Upper lobe of right lung (tissue), 1 donor: ENCODE measurements around the gene MUC5AC. TPM values are rescaled to one million over a fixed set of nuclear protein-coding genes. Genes with fewer than 3 reads are reported as not detected.

Source experiments
- ATAC-seq: fragments of 200-7000 bp; cut with Tn5 transposase; one replicate; pipeline ENCODE4 v1.9.1; 2020; ENCODE audit warnings: mild to moderate bottlenecking, moderate library complexity
- DNase-seq: peaks from one replicate; pipeline ENCODE4 v3.0.0-alpha.2; 2020
- H3K27ac ChIP-seq: fragments of 200-600 bp; one replicate; pipeline ENCODE4 v1.8.0; 2022
- H3K27me3 ChIP-seq: fragments of 200-600 bp; one replicate; pipeline ENCODE4 v1.8.0; 2022; ENCODE audit warnings: mild to moderate bottlenecking
- H3K36me3 ChIP-seq: fragments of 200-600 bp; one replicate; pipeline ENCODE4 v1.8.0; 2022
- H3K4me1 ChIP-seq: fragments of 200-600 bp; one replicate; pipeline ENCODE4 v1.8.0; 2022
- H3K4me3 ChIP-seq: fragments of 200-600 bp; one replicate; pipeline ENCODE4 v1.8.0; 2022; ENCODE audit warnings: mild to moderate bottlenecking
- H3K9me3 ChIP-seq: fragments of 200-600 bp; one replicate; pipeline ENCODE4 v1.8.0; 2022
- intact Hi-C: fragments of 100-400 bp; cut with DNase I; formaldehyde crosslinking; loops from one replicate; pipeline ENCODE4 v1.11.0; 2022
- total RNA-seq: library from RNA; stranded (reverse); fragmentation: NEBNext Ultra II Directional; extraction: Animal tissue kit (Norgen Biotek cat#: 25700); gene quantifications from one replicate; pipeline ENCODE4 v1.2.1, GENCODE V29; 2021
- TF ChIP-seq, protein P1 (sequence below): fragments of 200-600 bp; IDR thresholded peaks from one replicate; pipeline ENCODE4 v1.8.0; 2022; ENCODE audit warnings: antibody characterized with exemption
- donor health status: DM: no; HTN: yes; CAD: no; lungs with severe emphysema.

The MUC5AC gene
- total RNA-seq, 1 donor from 2014 or later = not detected

DNA sequence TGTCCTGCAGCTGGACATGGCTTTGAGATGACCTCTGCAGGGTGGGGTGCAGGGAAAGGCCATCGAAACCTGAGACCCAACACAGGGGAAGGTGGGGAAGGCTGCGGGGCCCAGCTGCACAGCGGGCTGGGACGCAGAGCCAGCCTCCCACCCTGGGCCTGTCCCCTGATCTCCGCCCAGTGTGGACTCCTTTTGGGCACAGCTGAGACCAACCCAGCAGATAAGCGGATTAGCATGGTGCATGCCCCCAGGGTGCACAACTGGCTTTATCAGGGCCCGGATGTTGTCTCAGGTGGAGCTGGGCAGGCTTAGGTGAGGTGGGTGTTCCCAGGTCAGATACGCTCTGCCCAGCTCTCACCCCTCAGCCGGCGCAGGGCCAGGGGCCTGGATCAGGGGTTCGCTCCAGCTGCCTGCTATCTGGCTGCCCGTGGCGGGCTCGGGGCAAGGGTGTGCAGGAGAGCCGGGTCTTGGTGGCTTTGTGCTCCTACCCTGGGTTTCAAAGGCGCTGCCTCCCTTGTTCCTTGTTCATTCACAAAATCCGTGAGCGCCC, 28.1 kb upstream of the MUC5AC start:
- ATAC-seq = no peak
- no peaks in the 10 kb centered on the region for H3K36me3 ChIP-seq
- no peaks in the 10 kb centered on the region for H3K4me1 ChIP-seq
- no peaks in the 10 kb centered on the region for H3K27me3 ChIP-seq
- no peak for DNase-seq
- H3K9me3 ChIP-seq = peaks cover 6% of the 10 kb centered on the region
- no peak overlapping the region for H3K4me3 ChIP-seq
- intact Hi-C loops = no loop called here
- TF ChIP-seq, protein P1, sequence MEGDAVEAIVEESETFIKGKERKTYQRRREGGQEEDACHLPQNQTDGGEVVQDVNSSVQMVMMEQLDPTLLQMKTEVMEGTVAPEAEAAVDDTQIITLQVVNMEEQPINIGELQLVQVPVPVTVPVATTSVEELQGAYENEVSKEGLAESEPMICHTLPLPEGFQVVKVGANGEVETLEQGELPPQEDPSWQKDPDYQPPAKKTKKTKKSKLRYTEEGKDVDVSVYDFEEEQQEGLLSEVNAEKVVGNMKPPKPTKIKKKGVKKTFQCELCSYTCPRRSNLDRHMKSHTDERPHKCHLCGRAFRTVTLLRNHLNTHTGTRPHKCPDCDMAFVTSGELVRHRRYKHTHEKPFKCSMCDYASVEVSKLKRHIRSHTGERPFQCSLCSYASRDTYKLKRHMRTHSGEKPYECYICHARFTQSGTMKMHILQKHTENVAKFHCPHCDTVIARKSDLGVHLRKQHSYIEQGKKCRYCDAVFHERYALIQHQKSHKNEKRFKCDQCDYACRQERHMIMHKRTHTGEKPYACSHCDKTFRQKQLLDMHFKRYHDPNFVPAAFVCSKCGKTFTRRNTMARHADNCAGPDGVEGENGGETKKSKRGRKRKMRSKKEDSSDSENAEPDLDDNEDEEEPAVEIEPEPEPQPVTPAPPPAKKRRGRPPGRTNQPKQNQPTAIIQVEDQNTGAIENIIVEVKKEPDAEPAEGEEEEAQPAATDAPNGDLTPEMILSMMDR = no peak
- H3K27ac ChIP-seq = no peak overlapping the region

DNA sequence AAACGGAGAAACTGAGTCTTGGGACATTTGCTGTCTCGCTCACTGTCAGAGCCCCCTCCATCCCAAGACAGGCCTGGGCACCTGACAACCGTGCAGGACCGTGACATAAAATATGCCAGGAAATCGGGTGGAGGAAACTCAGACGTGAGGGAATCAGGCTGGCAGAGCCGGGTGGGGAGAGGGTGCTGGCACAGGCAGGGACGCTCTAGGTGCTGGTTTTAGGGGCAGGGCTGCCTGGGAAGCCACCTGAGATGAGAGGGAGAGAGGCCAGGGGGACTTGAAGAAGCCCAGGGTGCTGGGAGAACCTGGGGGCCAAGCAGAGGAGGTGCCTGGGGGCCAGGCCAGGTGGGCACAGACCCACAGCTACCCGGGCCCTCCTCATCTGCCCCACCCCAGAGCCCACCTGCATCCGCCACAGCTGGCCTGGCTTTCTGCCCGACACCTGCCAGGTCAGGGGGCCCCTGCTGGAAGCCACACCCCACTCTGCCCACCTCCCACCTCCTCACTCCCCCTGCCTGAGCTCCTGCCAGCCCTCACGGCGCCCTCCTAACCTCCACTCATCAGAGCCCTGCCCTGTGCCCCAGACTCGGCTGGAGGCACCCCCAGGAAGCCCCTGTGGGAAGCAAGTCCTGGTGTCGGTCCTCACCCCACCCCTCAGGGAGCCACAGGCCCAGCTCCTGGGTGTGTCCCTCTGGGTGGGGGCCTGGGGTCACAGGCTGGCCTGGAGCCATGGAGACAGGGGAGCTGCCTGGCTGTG, 27.3 kb upstream of the MUC5AC start:
- DNase-seq (no peak), ATAC-seq (no peak)
- Histone ChIP-seq H3K36me3 (no peaks in the 10 kb centered on the region), H3K9me3 (peaks cover 13% of the 10 kb centered on the region), H3K27me3 (no peaks in the 10 kb centered on the region), H3K4me1 (no peaks in the 10 kb centered on the region), H3K4me3 (no peak overlapping the region), H3K27ac (no peak overlapping the region)
- TF ChIP-seq, protein P1 = no peak
- intact Hi-C loops = no loop called here

DNA sequence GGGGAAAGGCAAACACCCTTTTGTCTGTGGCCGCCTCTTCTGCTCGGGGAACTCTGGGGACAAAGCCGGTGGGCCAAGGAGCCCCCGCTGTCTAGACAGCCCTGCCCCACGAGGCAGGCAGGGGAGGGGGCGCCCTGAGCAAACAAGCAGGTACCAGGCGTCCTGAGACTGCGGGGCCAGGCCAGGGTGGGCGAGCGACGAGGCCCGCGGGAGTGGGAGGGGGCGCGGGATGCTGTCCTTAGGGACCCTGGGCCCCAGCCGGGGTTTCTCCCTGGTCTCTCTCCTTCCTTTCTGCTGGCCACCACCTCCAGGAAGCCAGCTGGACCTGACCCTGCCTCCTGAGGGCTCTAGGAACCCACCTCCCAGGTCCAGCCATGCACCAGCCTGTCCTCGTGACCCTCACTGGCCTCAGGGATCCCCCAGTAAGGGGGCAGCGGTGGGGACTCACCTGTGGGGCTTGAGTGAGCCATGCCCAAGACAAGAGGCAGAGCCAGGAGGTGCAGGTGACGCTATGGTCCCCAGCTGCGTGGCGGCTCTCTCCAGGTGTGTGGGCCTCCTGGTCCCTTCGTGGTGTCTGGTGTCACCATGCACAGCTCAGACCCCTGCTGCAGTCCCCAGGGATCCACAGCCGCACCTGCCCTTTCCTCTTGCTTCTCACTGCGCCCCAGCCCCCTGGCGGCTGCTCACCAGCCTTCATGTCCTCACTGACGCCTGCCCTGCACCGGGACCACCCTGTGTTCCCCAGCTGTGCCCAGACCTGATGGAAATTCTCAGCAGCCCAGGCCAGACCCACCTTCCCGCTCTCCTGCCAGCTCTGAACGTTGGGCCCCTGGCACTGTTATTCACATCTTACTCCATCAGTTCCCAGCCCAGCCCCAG, 26.5 kb upstream of the MUC5AC start:
- Histone ChIP-seq H3K27me3 (no peaks in the 10 kb centered on the region), H3K36me3 (no peaks in the 10 kb centered on the region), H3K4me1 (no peaks in the 10 kb centered on the region), H3K27ac (no peak overlapping the region), H3K9me3 (peaks cover 13% of the 10 kb centered on the region), H3K4me3 (no peak overlapping the region)
- TF ChIP-seq, protein P1 = no peak
- intact Hi-C loops = no loop called here
- no peak for ATAC-seq
- no peak for DNase-seq

- ATAC-seq (no peak), DNase-seq (no peak)
- Histone ChIP-seq H3K27me3 (no peaks in the 10 kb centered on the region), H3K4me3 (no peak overlapping the region), H3K9me3 (peaks cover 13% of the 10 kb centered on the region), H3K4me1 (no peaks in the 10 kb centered on the region), H3K27ac (no peak overlapping the region), H3K36me3 (no peaks in the 10 kb centered on the region)
- intact Hi-C loops = no loop called here
- TF ChIP-seq, protein P1 = no peak
Observed at GRCh38 chr11:1134848-1135445, 22.8 kb upstream of the MUC5AC start.

DNA sequence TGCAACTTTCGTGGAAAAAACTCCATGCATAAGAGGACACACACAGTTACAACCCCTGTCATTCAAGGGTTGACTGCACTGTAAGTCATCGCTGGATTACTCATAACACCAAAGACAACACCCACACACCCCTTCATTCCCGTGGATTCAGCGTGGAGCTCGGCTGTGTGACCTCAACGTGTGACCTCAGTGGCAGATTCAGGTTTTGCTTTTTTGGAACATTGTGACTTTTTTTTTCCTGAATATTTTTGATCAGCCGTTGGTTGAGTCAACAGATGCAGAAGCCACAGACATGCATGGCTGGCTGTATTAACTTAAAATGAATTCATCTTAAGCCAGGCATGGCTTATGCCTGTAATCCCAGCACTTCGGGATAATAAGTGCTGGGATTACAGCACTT, 19.7 kb upstream of the MUC5AC start:
- Histone ChIP-seq H3K27me3 (no peaks in the 10 kb centered on the region), H3K4me3 (no peak overlapping the region), H3K4me1 (no peaks in the 10 kb centered on the region), H3K9me3 (peaks cover 13% of the 10 kb centered on the region), H3K27ac (no peak overlapping the region), H3K36me3 (no peaks in the 10 kb centered on the region)
- TF ChIP-seq, protein P1 = no peak
- DNase-seq (no peak), ATAC-seq (no peak)
- intact Hi-C loops = no loop called here
